Activated CD4-positive, alpha-beta T cell treated with anti-CD3 and anti-CD28 coated beads for 1 hour (primary cell): Measurements from ENCODE around the gene POLR2L.

ENCODE experiments used
- DNase-seq: peaks from one replicate; pipeline ENCODE4 v3.0.0-alpha.2; 2020

The POLR2L gene

DNA sequence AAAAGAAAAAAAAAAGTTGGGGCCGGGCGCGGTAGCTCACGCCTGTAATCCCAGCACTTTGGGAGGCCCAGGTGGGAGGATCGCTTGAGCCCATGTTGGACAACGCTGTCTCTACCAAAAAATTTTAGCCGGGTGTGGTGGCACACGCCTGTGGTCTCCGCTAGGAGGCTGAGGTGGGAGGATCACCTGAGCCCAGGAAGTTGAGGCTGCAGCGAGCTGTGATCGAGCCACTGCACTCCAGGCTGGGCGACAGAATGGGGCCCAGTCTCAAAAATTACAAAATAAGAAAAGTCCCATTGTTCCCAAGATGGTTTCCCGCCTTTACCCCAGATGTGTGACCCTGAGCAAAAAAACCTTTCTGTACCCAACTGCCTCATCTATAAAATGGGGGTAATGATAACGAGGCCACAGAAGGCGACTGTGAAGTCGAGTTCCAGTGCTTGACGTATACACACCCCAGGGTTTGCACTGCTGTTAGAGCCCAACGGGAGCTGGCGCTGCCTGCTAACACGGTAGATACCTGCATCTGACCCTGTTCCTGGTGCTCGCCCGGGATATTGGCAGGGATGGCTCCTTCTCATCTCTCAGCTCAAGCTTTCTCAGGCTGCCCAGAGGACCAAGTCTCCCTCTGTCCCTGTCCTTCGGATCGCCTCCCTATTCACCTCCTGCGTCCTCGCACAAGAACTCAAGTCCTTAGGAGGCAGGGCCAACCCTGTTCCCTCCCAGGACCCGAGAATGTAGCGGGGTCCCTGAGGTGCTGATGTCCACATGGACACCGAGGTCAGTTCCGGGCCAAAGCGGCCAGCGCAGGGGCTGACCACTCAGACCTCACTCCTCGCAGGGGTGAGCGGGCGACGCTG is 33.7 kb downstream of the POLR2L start:
- DNase-seq: no peak

DNA sequence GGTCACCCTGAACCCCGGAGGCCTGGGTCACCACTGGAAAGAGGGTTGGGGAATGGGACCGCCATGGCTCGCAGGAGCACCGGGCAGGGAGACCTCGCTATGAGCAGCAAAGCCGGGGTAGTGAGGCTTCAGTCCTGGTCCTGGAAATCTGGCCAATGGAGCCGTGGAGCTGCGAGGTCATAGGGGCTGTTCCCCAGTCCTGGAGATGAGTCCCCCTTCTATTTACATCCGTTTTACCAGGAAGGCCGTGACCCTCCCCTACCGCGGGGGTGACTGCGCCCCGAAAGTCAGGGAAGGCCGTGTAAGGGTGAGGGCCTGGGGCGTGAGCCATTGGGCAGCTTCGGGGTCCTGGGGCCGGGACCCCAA is 37.7 kb downstream of the POLR2L start:
- DNase-seq: no peak

DNA sequence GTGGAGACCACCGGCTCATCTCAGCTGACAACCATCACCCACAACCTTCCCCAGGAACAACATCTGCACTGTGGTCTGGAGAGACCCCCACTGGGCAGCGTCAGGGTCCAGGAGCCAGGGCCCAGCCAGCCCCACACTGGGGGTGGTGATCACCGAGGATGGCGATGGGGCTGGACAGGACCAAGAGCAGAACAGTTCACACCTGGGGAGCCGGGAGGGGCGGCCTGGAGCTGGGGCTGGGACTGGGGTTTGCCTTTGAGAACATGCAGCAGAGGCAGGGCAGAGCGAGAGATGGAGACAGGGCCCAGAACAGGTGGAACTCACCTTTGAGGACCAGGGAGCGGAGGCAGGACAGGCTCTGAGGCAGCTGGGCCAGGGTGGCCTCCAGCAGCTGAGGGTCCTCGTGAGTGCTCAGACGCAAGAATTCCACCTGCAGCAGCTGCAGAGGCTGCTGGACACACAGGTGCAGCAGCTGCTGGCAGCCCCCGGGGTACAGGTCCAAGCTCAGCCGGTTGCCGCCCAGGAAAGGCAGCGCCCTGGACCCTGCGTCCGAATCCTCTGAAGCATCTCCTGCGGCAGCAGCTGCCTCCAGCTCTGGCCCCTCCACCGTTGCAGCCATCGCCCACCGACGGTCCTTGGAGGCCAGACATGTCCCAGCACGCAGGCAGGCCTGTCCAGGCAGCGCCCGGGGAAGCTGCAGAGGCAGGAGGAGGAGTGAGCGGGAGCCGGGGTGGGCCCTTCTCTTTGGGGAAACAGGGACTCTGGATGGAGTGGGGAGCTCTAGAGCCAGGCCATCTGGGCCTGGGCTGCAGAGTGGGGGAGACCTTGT is 38.3 kb downstream of the POLR2L start:
- no peak for DNase-seq

DNA sequence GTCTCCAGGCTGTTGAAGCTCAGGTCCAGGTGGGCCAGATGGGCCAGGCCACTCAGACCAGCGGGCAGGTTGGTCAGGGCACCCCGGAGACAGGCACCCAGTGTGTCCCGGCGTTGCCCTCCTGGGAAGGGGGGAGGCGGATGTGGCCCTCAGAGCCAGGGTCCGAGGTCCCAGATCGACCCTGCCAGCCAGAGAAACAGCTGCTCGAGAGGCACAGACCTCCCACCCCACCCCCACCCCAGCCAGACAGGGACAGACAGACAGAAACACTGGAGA is 38.9 kb downstream of the POLR2L start:
- DNase-seq: no peak

DNA sequence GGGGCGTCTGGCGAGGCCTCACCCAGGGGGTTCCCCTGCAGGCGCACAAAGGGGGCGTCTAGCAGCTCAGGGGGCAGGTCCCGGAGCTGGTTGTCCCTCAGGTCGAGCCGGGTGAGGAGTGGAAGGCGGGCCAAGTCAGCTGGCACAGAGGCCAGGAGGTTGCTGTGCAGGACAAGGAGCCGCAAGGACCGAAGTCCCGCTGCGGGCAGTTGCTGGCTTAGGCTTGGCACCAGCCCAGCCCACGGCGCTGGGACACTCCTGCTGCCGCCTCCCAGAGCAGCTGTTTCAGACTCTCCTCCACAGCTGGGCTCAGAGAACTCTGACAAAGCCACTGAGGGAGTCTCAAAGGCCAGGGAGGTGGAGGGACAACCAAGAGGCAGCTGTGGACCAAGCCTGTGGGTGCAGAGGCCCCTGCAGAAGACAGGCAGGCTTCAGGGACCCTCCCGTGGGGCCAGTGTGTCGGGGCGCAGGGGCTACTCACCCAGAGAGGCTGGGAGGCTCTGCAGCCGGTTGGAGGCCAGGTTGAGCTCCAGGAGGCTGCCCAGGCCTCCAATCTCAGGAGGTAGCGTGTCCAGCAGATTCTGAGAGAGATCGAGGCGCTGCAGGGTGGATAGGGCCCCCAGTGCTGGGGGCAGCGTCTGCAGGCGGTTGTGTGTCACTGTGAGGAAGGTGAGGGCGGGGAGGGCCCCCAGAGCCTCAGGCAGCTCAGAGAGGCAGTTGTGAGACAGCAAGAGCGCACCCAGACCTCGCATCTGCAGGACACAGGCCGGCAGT is 39.4 kb downstream of the POLR2L start:
- no peak for DNase-seq

DNA sequence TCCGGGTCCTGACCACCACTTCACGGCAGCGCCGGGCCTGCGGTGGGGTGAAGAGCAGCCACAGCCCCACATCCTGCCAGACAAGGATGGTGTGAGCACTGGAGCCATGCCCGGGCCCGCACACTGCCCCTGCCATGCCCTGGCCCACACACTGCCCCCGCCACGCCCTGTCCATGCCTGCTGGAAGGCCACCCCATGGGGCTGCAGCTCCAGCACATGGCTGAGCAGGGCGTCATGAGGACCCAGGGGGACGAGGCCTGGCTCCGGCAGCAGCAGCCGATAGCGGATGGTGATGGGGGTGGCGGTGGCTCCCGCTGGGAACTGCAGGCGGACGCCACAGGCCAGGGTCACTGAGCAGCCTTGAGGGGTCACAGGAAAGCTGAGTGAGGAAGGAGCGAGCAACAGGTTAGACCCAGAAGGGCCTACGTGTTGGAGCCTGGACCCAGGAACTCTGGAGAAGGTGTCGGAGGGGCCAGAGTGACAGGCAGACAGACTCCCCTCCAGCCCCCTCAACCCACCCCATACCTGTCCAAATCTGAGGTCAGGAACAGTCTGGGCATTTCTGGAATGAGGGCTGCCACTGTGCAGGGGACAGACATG is 40.2 kb downstream of the POLR2L start:
- no peak for DNase-seq

DNA sequence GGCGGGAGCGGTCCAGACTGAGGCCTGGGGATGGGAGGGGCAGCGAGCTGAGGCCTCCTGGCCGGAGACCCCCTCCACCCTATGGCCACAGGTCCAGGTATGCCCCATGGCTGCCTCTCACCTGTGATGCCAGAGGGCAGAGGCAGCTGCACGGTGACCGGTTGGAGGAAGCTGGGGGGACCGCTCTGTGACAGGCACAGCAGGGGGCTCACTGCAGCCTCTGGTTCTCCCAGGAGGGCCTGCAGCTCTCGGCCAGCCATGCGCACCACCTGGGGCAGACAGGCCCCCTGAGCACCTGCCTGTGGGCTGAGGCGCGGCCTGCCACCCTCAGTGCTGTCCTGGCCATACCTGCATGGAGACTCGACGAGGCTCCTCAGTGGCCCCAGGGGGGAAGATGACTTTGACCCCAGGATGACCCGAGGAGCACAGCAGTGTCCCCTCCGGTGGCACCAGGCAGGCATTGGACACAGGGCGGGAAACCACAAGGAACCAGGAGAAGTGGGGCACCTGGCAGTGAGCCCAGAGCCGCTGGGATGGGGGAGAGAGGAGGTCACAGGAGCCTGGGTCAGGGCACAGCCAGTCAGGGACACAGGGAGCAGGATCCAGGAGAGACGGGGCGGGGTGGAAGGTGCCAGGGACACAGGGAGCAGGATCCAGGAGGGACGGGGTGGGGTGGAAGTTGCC is 41.1 kb downstream of the POLR2L start:
- no peak for DNase-seq

DNA sequence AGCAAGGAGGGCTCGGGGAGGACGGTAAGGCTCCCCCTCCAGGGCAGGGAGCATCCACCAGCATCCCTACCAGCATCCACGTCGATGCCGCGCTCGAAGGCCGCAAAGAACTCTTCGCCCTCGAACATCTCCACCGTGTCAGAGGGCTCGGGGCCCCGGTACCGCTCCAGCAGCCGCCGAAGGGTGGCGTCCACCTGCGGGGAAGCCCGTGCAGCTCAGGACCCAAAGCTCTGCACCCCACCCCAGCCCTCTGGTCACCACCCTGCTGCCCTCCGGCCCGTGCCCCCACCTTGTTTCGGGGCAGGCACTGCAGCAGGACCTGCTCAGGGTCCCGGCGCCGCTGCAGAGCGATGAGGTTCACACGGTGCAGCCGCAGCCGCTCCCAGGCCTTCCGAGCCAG is 41.9 kb downstream of the POLR2L start:
- DNase-seq: no peak

DNA sequence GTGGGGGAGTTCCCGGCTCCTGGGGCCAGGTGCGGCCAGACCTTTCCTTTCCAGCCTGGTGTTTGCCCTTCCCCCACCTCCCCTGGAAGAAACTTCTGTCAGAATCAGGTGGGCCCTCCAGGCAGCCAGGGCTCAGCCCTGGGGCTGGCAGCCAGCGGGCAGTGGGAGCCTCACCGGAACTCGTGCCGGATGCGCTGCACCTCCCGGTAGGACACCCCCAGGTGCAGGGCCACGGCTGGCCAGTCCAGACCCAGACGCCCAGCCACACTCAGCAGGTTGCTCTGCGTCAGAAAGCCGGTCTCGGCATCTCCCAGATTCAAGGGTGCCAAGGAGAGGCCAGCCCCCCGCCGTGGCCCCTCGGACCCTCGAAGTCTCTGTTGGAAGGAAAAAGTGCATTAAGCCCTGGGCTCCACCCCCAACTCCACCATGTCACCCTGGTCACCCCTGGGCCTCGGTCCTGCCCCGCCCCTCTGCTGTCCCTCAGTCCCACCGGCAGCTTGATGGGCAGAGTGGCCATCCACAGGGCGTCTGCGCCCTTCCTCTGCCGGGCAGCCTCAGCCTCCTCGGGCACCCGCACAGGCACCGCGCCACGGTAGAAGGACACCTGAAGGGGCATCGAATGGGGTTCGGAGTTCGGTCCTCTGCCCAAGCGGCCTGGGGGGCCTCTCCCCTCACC is 42.5 kb downstream of the POLR2L start:
- no peak for DNase-seq

DNA sequence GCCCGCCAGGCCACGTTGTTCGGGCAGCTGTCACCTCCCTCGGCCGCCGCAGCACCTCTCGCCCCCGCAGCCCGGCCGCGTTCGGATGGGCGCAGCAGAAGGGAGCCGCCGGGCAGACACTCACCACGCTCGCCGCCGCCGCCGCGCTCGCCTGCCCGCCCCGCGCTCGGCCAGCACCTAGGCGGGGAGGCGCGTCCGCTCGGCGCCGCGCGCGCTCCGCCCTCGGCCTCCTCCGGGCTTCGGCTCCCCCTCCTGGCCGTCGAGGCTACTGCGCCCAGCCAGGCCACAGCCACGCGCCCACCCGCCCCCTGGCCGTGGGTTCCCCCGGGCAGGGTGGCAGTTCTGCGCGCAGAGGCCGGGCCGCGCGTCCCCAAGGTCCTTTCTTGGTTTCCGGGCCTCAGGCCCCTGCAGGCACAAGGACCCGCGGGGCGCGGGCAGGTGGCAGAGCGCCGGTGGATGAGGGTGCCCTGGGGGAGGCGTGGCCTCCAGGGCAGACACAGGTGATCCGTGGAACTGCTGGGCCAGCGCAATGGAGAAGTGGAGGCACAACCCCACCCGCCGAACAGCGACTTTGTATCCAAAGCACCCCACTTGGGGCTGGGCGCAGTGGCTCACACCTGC is 44.1 kb downstream of the POLR2L start, which contains the start of gene SLC25A22:
Gene SLC25A22, minus strand, starts transcription at position 189 of the 621 bp plus-strand sequence. CDS start 3,275 bp downstream, outside the sequence.
- DNase-seq: peak; percentile 72

DNA sequence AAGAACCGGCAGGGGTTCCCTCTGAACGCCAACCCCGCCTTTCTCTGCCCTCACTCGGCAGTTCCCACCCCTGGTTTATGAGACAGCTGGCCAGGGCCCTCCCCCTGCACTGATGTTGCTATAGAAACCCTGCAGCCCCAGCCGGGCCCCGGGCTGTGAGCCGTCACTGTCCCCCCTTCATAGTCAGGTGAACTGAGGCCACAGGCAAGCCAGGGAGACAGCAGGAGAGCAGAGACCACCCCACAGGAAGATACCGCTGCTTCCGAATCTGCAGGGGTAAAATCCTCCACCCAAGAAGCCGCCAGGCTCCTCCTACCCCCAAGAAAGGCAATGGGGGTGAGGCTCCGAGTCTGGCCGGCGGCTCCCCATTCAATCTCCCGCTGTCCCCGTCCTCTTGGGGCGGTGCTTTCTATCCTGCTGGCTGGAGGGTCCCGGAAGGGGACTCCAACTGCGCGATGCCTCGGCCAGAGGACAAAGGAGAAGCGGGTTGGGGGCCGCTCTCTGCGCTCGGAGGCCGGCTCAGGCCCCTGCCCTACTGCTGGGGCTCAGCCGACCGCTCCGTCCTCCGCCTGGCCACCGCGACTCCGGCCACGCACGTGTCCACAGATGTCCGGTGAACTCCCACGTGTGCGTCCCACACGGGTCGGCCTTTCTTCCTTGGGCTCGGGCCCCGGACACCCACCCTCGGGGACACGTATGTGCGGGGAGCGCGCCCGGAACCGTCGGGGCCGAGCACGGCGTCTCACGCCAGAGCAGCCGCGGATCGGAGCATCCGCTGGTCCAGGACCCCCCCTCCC is 44.8 kb downstream of the POLR2L start:
- peak; percentile 47 for DNase-seq

DNA sequence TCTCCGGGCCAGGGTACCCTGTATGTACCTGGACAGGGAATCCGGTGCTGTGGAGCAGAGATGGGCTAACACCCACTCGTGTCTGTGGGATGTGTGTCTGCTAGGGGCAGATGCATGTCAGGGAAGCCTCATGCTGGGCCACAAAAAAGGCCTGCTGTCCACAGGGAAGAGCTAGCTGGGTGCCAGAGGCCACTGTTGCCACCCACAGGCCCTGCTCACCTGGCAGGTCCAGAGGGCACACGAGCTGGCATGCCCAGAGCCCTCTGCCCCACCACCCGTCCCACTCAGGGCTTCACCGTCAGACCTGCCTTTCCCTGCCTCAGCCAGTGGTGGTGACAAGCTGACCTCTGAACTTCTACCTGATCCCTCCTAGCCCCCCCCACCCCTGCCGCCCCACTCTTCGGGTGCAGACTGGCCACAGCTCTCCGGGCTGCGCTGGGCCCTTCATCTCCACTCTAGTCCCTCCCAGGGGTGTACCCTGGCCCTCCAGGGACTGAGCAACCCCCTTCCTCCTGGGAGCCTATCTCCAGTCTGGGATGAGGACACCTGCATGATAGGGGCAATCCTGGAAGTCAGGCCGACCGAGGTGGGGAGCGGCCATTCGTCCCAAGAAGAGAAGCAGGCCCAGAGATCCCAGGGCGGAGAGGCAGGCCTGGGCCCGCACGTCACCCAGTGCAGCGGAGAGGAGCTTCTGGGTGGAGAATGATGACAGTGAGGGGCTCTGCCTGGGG is 45.6 kb downstream of the POLR2L start:
- no peak for DNase-seq

DNA sequence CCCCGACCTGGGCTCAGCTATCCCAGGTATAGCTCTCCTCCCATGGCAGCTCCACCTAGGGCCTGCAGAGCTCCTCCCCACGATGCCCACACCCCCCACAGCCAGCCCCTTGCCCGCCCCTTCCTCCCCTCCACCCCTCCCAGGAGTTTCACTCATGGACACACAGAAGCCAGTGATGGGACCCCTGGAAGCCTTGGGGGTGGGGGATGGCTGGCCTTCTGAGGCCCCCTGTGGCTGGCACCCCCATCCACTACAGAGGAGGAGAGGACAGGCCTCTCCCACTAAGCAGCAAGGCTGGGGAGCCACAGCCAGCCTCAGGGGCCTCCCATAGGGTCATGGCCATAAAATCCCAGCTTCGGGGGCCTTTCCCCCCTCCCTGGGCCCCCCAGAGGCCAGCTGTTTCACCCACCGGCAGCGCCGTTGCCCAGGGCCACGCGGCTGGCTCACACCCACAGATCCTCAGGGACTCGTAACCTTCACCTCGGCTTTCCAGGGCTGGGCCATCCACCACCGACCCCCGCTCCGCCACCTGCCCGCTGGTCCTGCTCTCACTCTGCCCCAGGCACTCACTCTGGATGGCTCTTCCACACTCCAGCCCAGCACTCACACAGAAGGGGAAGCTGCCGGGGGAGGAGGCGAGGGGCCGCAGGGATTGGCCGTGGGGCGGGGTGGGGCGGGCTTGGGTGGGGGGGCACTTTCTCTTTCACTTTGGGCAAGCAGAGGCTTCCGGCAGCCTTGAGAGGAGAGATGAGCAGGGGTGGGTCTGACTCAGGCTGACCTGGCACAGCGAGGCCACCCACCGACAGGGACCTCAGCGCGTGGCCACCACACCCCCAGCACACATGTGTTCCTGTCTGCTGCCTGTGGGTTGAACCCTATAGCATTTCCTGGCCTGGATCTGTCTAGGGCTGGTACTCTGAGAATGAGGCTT is 46.4 kb downstream of the POLR2L start:
- DNase-seq: peak; percentile 60

DNA sequence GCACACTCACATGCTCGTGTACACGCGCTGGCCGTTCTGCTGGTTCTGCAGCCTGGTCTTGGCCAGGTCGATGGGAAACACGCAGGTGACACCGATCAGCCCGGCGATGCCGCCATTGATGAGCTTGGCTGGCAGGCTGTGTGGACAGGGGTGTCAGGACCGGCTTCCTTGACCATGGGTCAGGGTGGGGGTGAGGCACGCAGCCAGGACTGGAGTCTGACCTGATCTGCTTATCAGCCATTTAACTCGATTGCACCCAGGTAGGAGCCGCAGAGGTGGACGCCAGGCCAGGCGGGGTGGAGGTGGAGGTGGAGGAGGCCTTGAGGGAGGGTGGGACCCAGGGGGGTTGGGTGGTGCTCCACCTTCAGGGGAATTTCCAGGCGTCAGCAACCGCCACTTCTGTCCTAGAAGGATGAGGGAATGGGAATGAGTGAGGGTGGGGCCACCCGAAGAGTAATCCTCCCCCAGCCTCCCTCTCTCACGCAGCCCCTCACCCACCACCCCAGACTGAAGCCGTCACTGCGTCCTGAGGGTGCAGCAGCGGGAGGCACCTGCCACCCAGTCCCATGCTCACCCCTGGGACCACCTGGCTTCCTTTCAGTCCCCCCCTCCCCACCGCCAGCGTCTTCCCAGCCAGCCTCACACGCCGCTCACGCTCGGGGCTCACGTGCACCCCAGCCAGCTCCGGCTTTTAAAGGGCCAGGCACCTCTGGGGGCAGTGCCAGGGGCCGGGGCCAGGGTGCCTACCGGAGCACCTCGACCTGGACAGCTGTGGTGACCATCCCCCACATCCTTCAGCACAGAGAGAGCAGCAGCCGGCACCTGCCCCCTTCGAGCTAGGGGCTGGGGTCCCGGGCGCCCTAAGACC is 47.3 kb downstream of the POLR2L start:
- no peak for DNase-seq

DNA sequence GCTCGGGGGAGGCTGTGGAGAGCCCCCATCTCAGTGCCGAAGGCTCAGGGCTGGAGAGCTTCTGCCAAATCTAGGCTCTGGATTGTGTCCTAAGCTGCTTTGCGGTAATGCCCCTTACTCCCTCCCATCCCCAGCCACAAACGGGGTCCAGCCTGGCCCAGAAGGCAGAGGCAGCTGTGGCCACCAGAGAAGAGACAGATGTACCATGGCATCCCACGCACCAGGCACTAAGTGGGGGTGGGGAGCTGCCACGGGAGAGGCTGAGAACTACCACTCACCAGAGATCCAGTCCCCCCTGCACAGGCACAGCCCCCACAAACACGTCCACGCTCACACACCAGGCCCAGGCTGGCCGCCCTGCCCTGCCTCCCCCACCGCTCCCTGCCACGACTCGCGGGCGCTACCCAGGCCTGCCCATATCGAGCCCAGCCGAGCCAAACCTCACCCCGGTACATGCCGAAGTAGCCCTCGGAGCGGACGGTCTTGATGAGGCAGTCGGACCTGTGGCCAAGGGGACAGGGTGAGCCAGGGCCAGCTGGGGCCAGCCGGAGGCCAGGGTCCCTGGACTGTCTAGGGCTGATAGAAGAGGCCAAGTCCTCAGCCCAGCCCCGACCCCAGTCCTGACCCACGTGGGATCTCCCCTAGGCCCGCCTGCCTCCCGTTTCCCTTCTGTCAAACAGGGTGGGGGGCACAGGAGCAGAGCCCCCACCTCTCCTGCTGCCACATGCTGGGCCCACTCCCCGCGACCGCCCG is 48.1 kb downstream of the POLR2L start:
- no peak for DNase-seq

DNA sequence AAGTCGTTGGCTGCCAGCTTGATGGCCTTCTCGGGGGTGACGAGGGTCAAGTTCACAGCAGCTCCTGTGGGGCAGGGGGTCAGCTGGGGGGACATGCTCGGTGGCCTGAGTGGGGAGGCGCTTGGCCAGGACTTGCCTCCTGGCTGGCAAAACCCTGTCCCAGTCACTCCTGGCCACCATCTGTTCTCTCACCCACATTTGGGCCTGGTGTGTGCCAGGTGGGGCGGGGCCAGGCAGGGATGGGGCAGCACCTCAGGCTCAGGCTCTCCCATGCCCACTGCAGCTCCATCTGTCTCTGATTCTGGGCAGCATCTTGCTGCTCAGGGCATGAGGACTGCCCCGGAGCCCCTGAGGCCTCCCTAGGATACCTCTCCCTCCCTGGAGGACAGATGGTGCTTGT is 48.8 kb downstream of the POLR2L start:
- DNase-seq: no peak

DNA sequence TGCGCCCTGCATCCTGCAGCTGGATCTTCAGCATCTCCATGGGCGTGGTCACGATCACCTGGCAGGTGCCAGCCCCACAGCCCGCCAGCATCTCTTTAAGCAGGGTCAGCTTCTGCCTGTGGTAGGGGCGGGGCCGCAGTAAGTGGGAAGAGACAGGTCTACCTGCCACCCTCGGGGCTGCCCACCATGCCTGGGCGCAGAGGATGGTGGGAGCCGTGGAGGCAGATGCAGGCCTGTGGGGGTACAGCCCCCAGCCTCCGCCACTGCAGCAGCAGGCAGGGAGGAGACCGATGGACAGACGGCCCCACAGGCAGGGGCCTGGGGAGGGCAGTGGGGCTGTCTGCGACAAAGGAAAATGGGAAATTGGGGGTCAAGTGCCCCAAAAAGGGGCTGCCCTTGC is 49.5 kb downstream of the POLR2L start:
- no peak for DNase-seq
